Endothelial cell of umbilical vein (primary cell): ENCODE data around the gene PCDH15.

Source experiments
- EZH2 ChIP-seq: IDR thresholded peaks from 2 replicates; pipeline ENCODE4 v1.6.1; 2012; ENCODE audit warnings: borderline replicate concordance, low read depth, mild to moderate bottlenecking, moderate library complexity, low read length, inconsistent platforms; ENCODE audit not compliant: severe bottlenecking
- FOS ChIP-seq: IDR thresholded peaks from 2 replicates; pipeline ENCODE4 v1.6.1; 2011; ENCODE audit warnings: mild to moderate bottlenecking, low read length, moderate library complexity, borderline replicate concordance; ENCODE audit not compliant: insufficient read depth
- GATA2 ChIP-seq: IDR thresholded peaks from 2 replicates; pipeline ENCODE4 v1.7.0; 2011; ENCODE audit warnings: low read depth, mild to moderate bottlenecking, moderate library complexity, mixed read lengths, low read length; ENCODE audit not compliant: insufficient read length, insufficient read depth
- JUN ChIP-seq: IDR thresholded peaks from 2 replicates; pipeline ENCODE4 v1.6.1; 2011; ENCODE audit warnings: borderline replicate concordance, low read depth; ENCODE audit not compliant: insufficient read length, insufficient read depth
- MAX ChIP-seq: IDR thresholded peaks from 2 replicates; pipeline ENCODE4 v1.6.1; 2011; ENCODE audit not compliant: insufficient read depth, insufficient read length
- MYC ChIP-seq: IDR thresholded peaks from one replicate; pipeline ENCODE4 v1.6.1; 2011; ENCODE audit warnings: mild to moderate bottlenecking, low read depth, low read length
- POLR2A ChIP-seq: IDR thresholded peaks from 2 replicates; pipeline ENCODE4 v1.6.1; 2012; ENCODE audit warnings: low read depth, mild to moderate bottlenecking, control low read depth, low read length
- POLR2AphosphoS5 ChIP-seq: IDR thresholded peaks from 2 replicates; pipeline ENCODE4 v1.6.1; 2012; ENCODE audit warnings: low read depth, mild to moderate bottlenecking, control low read depth, low read length, moderate library complexity; ENCODE audit not compliant: insufficient read depth
- TF ChIP-seq, protein P1 (sequence below), 2 donors: IDR thresholded peaks; 1 replicate in 1 of 2; 2 replicates in 1 of 2; pipeline ENCODE4 v1.5.1; 2011; ENCODE audit warnings: low read length in 2 of 2, mild to moderate bottlenecking in 2 of 2, moderate library complexity in 2 of 2, control low read depth in 1 of 2, inconsistent platforms in 1 of 2, low read depth in 1 of 2; ENCODE audit not compliant: insufficient read depth in 1 of 2; ENCODE audit errors: extremely low read depth in 1 of 2

DNA sequence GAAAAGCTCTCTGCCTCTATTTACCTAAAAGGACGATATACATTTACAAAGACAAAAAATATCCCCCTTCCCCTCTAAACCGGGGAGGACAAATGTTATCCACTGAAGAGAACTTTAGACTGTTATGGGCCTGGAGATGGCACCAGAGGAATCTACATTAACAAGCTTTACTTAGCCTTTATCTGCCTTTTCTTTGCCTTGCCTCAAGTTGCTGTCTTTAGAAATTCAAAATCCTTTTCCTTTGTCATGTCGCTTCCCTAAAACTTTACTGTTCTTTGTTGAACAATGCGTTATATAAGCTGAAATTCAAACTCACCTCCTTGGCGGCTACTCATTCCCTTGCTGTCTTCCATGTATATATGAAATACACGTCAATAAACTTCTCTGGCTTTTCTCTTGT, 405.0 kb downstream of the PCDH15 start:
- TF ChIP-seq POLR2A (no peak), POLR2AphosphoS5 (no peak), EZH2 (no peak), FOS (no peak), MAX (no peak), MYC (no peak), GATA2 (no peak), JUN (no peak)
- TF ChIP-seq, protein P1, sequence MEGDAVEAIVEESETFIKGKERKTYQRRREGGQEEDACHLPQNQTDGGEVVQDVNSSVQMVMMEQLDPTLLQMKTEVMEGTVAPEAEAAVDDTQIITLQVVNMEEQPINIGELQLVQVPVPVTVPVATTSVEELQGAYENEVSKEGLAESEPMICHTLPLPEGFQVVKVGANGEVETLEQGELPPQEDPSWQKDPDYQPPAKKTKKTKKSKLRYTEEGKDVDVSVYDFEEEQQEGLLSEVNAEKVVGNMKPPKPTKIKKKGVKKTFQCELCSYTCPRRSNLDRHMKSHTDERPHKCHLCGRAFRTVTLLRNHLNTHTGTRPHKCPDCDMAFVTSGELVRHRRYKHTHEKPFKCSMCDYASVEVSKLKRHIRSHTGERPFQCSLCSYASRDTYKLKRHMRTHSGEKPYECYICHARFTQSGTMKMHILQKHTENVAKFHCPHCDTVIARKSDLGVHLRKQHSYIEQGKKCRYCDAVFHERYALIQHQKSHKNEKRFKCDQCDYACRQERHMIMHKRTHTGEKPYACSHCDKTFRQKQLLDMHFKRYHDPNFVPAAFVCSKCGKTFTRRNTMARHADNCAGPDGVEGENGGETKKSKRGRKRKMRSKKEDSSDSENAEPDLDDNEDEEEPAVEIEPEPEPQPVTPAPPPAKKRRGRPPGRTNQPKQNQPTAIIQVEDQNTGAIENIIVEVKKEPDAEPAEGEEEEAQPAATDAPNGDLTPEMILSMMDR (IDR thresholded peaks at IDR 0.05; ENCODE audit: extremely low read depth in 1 of 2, insufficient read depth in 1 of 2, low read depth in 1 of 2, low read length in 2 of 2) = no peak
